ENCODE data around the gene FOXK2.

The FOXK2 gene

GRCh38 chr17:82564241-82564640 lies 44.7 kb downstream of the FOXK2 start:
- no peak for DNase-seq (ENCODE audit: low spot score)
- TF ChIP-seq CTCF (IDR thresholded peaks at IDR 0.05; ENCODE audit: extremely low read depth, missing control alignments) = no peak

- TF ChIP-seq CTCF (IDR thresholded peaks at IDR 0.05; ENCODE audit: extremely low read depth, missing control alignments) = no peak
Observed at GRCh38 chr17:82565551-82565950, 46.0 kb downstream of the FOXK2 start.

GRCh38 chr17:82566129-82566960 lies 46.8 kb downstream of the FOXK2 start:
- no peak for TF ChIP-seq CTCF (IDR thresholded peaks at IDR 0.05; ENCODE audit: extremely low read depth, missing control alignments)
- DNase-seq (ENCODE audit: low spot score) = no peak

More at GRCh38 chr17:82565551-82565950, 46.0 kb downstream of the FOXK2 start:
- DNase-seq (ENCODE audit: low spot score) = no peak

DNA sequence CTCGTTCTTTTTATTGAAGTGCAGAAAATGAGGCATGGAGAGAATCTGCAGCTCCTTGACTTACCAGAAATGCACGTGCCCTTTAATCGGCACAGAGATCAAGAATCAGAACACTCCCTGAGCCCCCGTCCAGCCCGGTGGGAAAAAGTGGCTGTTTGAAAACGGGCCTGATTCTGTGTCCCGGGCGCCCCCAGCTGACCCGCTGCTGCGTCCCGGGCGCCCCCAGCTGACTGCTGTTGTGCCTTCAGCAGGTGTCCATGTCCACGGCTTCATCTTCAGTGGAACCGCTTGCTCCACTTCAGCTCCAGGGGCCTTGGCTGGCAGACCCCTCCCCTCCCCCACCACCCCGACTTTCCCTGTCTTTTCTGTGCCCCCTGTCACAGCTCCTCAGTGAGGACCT lies 47.8 kb downstream of the FOXK2 start:
- no peak for TF ChIP-seq CTCF (IDR thresholded peaks at IDR 0.05; ENCODE audit: extremely low read depth, missing control alignments)
- no peak for DNase-seq (ENCODE audit: low spot score)

DNA sequence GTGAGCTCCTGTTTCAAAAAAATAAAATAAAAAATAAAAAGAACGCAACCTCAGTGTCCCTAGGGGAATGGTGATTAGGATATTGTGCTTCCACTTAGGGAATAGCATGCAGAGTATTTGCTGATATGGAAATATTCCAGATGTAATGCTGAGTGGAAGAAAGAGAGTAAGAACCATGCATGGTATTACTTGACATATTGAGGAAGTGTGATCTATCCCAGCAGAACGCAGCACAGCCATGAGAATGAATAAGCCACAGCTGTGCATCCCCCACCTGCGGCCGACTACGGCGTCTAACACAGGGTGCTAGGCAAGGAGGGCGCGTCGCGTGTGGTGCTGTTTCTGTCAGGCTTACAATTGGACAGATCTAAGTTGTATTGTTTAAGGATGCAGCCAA lies 49.5 kb downstream of the FOXK2 start:
- TF ChIP-seq CTCF (IDR thresholded peaks at IDR 0.05; ENCODE audit: extremely low read depth, missing control alignments) = no peak
- no peak for DNase-seq (ENCODE audit: low spot score)

DNA sequence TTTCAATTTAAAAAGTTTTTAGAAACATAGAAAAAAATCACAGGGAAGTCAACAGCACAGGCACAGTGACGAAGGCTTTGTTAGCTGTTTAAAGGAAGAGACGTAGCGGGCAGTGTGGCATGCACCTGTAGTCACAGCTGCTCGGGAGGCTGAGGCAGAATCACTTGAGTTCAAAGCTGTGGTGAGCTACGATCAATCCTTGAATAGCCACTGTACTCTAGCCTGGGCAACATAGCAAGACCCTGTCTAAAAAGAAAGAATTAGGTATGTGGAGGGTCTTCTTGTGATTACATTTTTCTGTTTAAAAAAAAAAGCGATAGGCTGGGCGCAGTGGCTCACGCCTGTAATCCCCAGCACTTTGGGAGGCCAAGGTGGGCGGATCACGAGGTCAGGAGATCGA lies 50.1 kb downstream of the FOXK2 start:
- DNase-seq (ENCODE audit: low spot score) = no peak
- TF ChIP-seq CTCF (IDR thresholded peaks at IDR 0.05; ENCODE audit: extremely low read depth, missing control alignments) = no peak

DNA sequence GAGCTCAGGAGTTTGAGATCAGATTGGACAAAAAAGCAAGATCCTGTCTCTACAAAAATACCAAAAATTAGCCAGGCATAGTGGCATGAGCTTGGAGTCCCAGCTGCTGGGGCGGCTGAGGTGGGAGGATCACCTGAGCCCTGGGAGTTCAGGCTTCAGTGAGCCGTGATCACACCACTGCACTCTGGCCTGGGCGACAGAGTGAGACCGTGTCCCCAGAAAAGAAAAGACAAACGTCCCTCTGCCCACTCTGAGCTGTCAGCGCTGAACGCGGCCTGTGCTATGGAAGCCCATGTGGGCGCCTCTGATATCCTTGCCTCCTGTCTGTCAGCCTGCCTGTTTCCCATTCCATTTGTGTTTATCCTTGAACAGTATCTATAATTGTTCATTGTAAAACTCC lies 50.7 kb downstream of the FOXK2 start:
- no peak for DNase-seq (ENCODE audit: low spot score)
- TF ChIP-seq CTCF (IDR thresholded peaks at IDR 0.05; ENCODE audit: extremely low read depth, missing control alignments) = no peak

Data from GM20000 (cell line).